HG02642 (cell line): ENCODE measurements around the gene PHF20.
"Not testable (repeated sequence)": the region's sequence is repeated elsewhere in the genome, so short reads cannot be mapped to it uniquely, and the experiment has no call there.

Experiments
- ATAC-seq: cut with Tn5 transposase; IDR thresholded peaks from one replicate; pipeline ENCODE4 v1.9.1; 2021; ENCODE audit warnings: mild to moderate bottlenecking; ENCODE audit not compliant: unreplicated experiment, poor library complexity

PHF20 gene

GRCh38 chr20:35773154-35773751, 1.4 kb downstream of the PHF20 start:
- ATAC-seq = no peak

- ATAC-seq = no peak
These were observed 2.6 kb downstream of the PHF20 start for GRCh38 chr20:35774391-35774790.

- no peak for ATAC-seq
These were observed 4.8 kb downstream of the PHF20 start for GRCh38 chr20:35776513-35777101.

- not testable (repeated sequence) for ATAC-seq
These were observed 12.0 kb downstream of the PHF20 start for GRCh38 chr20:35783811-35784210.

GRCh38 chr20:35785541-35785940, 13.7 kb downstream of the PHF20 start:
- not testable (repeated sequence) for ATAC-seq

GRCh38 chr20:35788796-35789195, 17.0 kb downstream of the PHF20 start:
- ATAC-seq = no peak

GRCh38 chr20:35791097-35791496, 19.3 kb downstream of the PHF20 start:
- no peak for ATAC-seq

- ATAC-seq = no peak
These were observed 20.0 kb downstream of the PHF20 start for GRCh38 chr20:35791821-35792220.

- no peak for ATAC-seq
These were observed 20.9 kb downstream of the PHF20 start for GRCh38 chr20:35792740-35793139.

- no peak for ATAC-seq
These were observed 24.8 kb downstream of the PHF20 start for GRCh38 chr20:35796571-35796970.

GRCh38 chr20:35801865-35802264, 30.1 kb downstream of the PHF20 start:
- no peak for ATAC-seq

- ATAC-seq = no peak
These were observed 34.3 kb downstream of the PHF20 start for GRCh38 chr20:35806075-35806474.

- no peak for ATAC-seq
These were observed 36.1 kb downstream of the PHF20 start for GRCh38 chr20:35807877-35808276.

GRCh38 chr20:35820715-35821114, 48.9 kb downstream of the PHF20 start:
- ATAC-seq = no peak

- no peak for ATAC-seq
These were observed 50.0 kb downstream of the PHF20 start for GRCh38 chr20:35821807-35822242.

- ATAC-seq = no peak
These were observed 51.3 kb downstream of the PHF20 start for GRCh38 chr20:35823147-35823546.

GRCh38 chr20:35823937-35824336, 52.1 kb downstream of the PHF20 start:
- no peak for ATAC-seq

GRCh38 chr20:35826397-35826998, 54.7 kb downstream of the PHF20 start:
- no peak for ATAC-seq

GRCh38 chr20:35828434-35828833, 56.6 kb downstream of the PHF20 start:
- no peak for ATAC-seq

GRCh38 chr20:35828916-35829315, 57.1 kb downstream of the PHF20 start:
- ATAC-seq = no peak

GRCh38 chr20:35830264-35830663, 58.4 kb downstream of the PHF20 start:
- no peak for ATAC-seq

- ATAC-seq = no peak
These were observed 59.2 kb downstream of the PHF20 start for GRCh38 chr20:35831029-35831428.
